Frontal cortex (tissue), 1 donor: ENCODE results near the gene CNR1. TPM values are rescaled to one million over a fixed set of nuclear protein-coding genes. Genes with fewer than 3 reads are reported as not detected.

Source experiments
- total RNA-seq: library from RNA; depleted of rRNA; stranded (reverse); fragments of >200 nt; gene quantifications from one replicate; pipeline ENCODE4 v1.2.3, GENCODE V29; 2014

CNR1 gene
- total RNA-seq, 1 donor from 2014 or later: 342 TPM

Other genes with a start within 250 kb of the CNR1 start
- gene SPACA1, start 118.5 kb downstream of the CNR1 start, total RNA-seq: not detected